Keratinocyte (primary cell): ENCODE data around the gene PATL2. TPM values are rescaled to one million over a fixed set of nuclear protein-coding genes. Genes with fewer than 3 reads are reported as not detected.
"Not testable (repeated sequence)": the region's sequence is repeated elsewhere in the genome, so short reads cannot be mapped to it uniquely, and the experiment has no call there.

Source experiments
- DNase-seq: peaks from one replicate; pipeline ENCODE4 v3.0.0-alpha.2; 2011; ENCODE audit warnings: low read depth, missing footprints, low spot score
- FAIRE-seq: peaks from 2 replicates; lab custom pipeline; 2011; peaks lifted over from hg19 to GRCh38; lab: Jason Lieb, UNC
- H2AFZ ChIP-seq: 2 replicates; pipeline ENCODE4 v1.6.0; 2012; ENCODE audit warnings: low read length, control low read depth, inconsistent platforms; ENCODE audit not compliant: control insufficient read depth
- H3K27ac ChIP-seq: 2 replicates; pipeline ENCODE4 v1.5.1; 2011; ENCODE audit warnings: low read length; ENCODE audit not compliant: control insufficient read depth, insufficient read depth
- H3K27me3 ChIP-seq: 3 replicates; pipeline ENCODE4 v1.6.0; 2011; ENCODE audit warnings: low read length; ENCODE audit not compliant: control insufficient read depth, insufficient read depth; ENCODE audit errors: extremely low read depth
- H3K36me3 ChIP-seq, 2 experiments: 2 replicates in 1 of 2; 3 replicates in 1 of 2; pipeline ENCODE4 v1.5.1; 2011; ENCODE audit warnings: low read length in 2 of 2, mild to moderate bottlenecking in 1 of 2; ENCODE audit not compliant: control insufficient read depth in 2 of 2, insufficient read depth in 2 of 2; ENCODE audit errors: extremely low read depth in 1 of 2
- H3K4me1 ChIP-seq: 3 replicates; pipeline ENCODE4 v1.5.1; 2011; ENCODE audit warnings: low read length; ENCODE audit not compliant: control insufficient read depth, insufficient read depth; ENCODE audit errors: extremely low read depth
- H3K4me2 ChIP-seq: 3 replicates; pipeline ENCODE4 v1.6.0; 2011; ENCODE audit warnings: low read depth, low read length; ENCODE audit not compliant: control insufficient read depth, insufficient read depth; ENCODE audit errors: extremely low read depth
- H3K4me3 ChIP-seq, 3 experiments: fragments of 200-600 bp in 1 of 3; sonication (generic) in 1 of 3; 2 replicates in 2 of 3; 3 replicates in 1 of 3; pipeline ENCODE4 v1.5.1; 2011 to 2016; ENCODE audit warnings: low read length in 3 of 3, mild to moderate bottlenecking in 3 of 3, control low read depth in 2 of 3, inconsistent platforms in 1 of 3, low read depth in 1 of 3, mixed read lengths in 1 of 3, mixed run types in 1 of 3, moderate library complexity in 1 of 3; ENCODE audit not compliant: control insufficient read depth in 2 of 3, insufficient read depth in 2 of 3; ENCODE audit errors: extremely low read depth in 1 of 3
- H3K79me2 ChIP-seq: 2 replicates; pipeline ENCODE4 v1.6.0; 2012; ENCODE audit warnings: low read length; ENCODE audit not compliant: control insufficient read depth, insufficient read depth
- H3K9ac ChIP-seq: 3 replicates; pipeline ENCODE4 v1.6.0; 2011; ENCODE audit warnings: low read length; ENCODE audit not compliant: control insufficient read depth, insufficient read depth; ENCODE audit errors: extremely low read depth
- H3K9me1 ChIP-seq: 3 replicates; pipeline ENCODE4 v1.6.0; 2011; ENCODE audit warnings: low read length; ENCODE audit not compliant: control insufficient read depth, insufficient read depth; ENCODE audit errors: extremely low read depth
- H3K9me3 ChIP-seq: 2 replicates; pipeline ENCODE4 v1.5.1; 2012; ENCODE audit warnings: low read depth, low read length; ENCODE audit not compliant: control insufficient read depth
- H4K20me1 ChIP-seq: 3 replicates; pipeline ENCODE4 v1.6.0; 2011; ENCODE audit warnings: low read length; ENCODE audit not compliant: control insufficient read depth, insufficient read depth; ENCODE audit errors: extremely low read depth
- dilution Hi-C: fragments of 300-500 bp; cut with MboI; formaldehyde crosslinking; loops from one replicate; pipeline ENCODE4 v1.7.0; 2020; ENCODE audit warnings: low sequenced_read_pairs; ENCODE audit not compliant: extremely low pct_ligation_motif_present
- polyA plus RNA-seq, 5 experiments: library from polyadenylated mRNA; depleted of rRNA in 3 of 5; stranded (reverse) in 3 of 5; stranded (forward) in 1 of 5; unstranded in 1 of 5; fragments of >200 nt; gene quantifications; 1 replicate in 1 of 5; 2 replicates in 3 of 5; 3 replicates in 1 of 5; pipeline versions ENCODE4 v1.2.1 to v1.2.3, GENCODE V29; 2011 to 2012; ENCODE audit warnings: missing spikeins in 2 of 5, low read depth in 1 of 5, low replicate concordance in 1 of 5
- TF ChIP-seq, protein P1 (sequence below), 3 experiments: IDR thresholded peaks in 1 of 3; conservative IDR thresholded peaks in 1 of 3; optimal IDR thresholded peaks in 1 of 3; 2 replicates in 2 of 3; 3 replicates in 1 of 3; pipeline versions ENCODE3 to v1.5.1; 2011; ENCODE audit warnings: low read length in 3 of 3, mild to moderate bottlenecking in 3 of 3, moderate library complexity in 2 of 3, control low read depth in 1 of 3, inconsistent platforms in 1 of 3; ENCODE audit not compliant: insufficient read depth in 2 of 3; ENCODE audit errors: extremely low read depth in 1 of 3

The PATL2 gene
- polyA plus RNA-seq, 1 donor (not counting 4 experiments of a cell fraction or from before 2014, with no cell fraction given), result 0.46 TPM

DNA sequence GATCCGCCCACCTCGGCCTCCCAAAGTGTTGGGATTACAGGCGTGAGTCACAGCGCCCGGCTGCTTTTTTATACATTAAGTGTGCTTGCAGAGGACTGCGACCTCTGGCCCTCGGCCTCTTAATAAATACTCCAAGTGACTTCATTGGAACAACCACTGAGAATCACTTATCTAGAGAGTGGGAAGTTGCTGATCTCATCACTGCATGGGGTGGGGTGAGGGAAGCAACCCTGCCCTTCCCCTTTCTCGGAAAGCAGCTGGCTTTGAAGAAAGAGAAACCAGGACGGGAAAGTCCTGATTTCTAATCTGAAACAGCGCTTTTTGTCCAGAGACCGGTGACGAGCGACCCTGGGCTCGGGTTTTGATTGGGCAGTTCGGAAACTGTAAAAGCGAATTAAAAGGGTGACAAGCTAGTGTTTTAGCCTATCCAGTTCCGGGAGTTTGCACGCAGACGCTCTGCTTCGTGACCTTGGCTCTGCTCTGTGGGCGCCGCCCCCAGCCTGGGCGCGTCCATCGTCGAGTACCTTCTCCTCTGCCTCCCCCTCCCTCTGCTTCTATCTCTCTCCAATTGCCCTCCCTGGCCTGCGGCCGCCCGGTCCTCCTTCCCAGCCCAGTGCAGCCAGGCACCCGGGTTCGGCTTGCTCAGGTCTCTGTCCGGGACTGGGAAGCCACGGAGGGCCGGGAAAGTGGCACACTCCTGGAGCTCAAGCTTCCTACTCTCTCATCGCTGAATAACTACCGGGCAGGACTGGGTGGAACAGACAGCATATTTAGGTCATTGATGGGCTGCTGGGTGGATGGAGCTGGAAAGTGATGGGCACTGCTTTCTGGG is 17.7 kb upstream of the PATL2 start:
- Histone ChIP-seq H3K4me3 (peak overlapping the region; percentile 52 to 90 (median 87)), H3K9me3 (no peaks in the 10 kb centered on the region), H2AFZ (peak overlapping the region; percentile 97), H3K27ac (peak overlapping the region; percentile 97), H3K4me2 (peak overlapping the region; percentile 93), H3K36me3 (no peaks in the 10 kb centered on the region), H4K20me1 (no peaks in the 10 kb centered on the region), H3K27me3 (no peaks in the 10 kb centered on the region), H3K4me1 (peaks cover 40% of the 10 kb centered on the region), H3K9me1 (no peaks in the 10 kb centered on the region), H3K9ac (peak overlapping the region; percentile 90), H3K79me2 (peaks cover 2% of the 10 kb centered on the region)
- peak; percentile 71 for DNase-seq
- peak; percentile 85 for FAIRE-seq
- dilution Hi-C loops, result no loop called here
- TF ChIP-seq, protein P1, sequence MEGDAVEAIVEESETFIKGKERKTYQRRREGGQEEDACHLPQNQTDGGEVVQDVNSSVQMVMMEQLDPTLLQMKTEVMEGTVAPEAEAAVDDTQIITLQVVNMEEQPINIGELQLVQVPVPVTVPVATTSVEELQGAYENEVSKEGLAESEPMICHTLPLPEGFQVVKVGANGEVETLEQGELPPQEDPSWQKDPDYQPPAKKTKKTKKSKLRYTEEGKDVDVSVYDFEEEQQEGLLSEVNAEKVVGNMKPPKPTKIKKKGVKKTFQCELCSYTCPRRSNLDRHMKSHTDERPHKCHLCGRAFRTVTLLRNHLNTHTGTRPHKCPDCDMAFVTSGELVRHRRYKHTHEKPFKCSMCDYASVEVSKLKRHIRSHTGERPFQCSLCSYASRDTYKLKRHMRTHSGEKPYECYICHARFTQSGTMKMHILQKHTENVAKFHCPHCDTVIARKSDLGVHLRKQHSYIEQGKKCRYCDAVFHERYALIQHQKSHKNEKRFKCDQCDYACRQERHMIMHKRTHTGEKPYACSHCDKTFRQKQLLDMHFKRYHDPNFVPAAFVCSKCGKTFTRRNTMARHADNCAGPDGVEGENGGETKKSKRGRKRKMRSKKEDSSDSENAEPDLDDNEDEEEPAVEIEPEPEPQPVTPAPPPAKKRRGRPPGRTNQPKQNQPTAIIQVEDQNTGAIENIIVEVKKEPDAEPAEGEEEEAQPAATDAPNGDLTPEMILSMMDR (optimal IDR thresholded peaks at IDR 0.05 in 1 of 3, IDR thresholded peaks at IDR 0.05 in 1 of 3, conservative IDR thresholded peaks at IDR 0.05 in 1 of 3; ENCODE audit: extremely low read depth in 1 of 3, insufficient read depth in 2 of 3, low read length in 3 of 3), result no peak

DNA sequence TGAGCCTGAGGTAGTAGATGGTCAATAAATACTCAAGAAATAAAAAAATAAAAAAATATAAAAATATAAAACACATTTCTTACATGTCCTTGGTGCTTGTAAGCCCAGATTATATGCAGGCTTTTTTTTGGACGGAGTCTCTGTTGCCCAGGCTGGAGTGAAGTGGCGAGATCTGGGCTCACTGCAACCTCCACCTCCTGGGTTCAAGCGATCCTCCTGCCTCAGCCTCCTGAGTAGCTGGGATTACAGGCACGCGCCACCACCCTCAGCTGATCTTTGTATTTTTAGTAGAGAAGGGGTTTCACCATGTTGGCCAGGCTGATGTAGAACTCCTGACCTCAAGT is 17.1 kb upstream of the PATL2 start:
- DNase-seq, H3K36me3 ChIP-seq, H3K9me1 ChIP-seq, dilution Hi-C loops, H3K9me3 ChIP-seq, FAIRE-seq, H4K20me1 ChIP-seq, H3K79me2 ChIP-seq, H3K27me3 ChIP-seq: not testable (repeated sequence)
- Histone ChIP-seq H3K4me1 (peaks cover 40% of the 10 kb centered on the region), H3K9ac (peak overlapping the region; percentile 90), H3K4me2 (peak overlapping the region; percentile 93), H3K27ac (peak overlapping the region; percentile 97), H3K4me3 (peak overlapping the region; percentile 52 to 90 (median 87)), H2AFZ (peak overlapping the region; percentile 14)
